ENCODE results near the gene HMBS.
"Not testable (repeated sequence)": the region's sequence is repeated elsewhere in the genome, so short reads cannot be mapped to it uniquely, and the experiment has no call there.

The HMBS gene

GRCh38 chr11:119084663-119085436 is at the start of gene HMBS:
Gene HMBS, plus strand, starts transcription at chr11:119084881. Its CDS starts 153 bp downstream, at chr11:119085034.
- DNase-seq: peak; percentile 60 to 91

GRCh38 chr11:119038884-119039283 is 45.8 kb upstream of the HMBS start:
- no peak for DNase-seq

- DNase-seq: not testable (repeated sequence)
These were observed 45.2 kb upstream of the HMBS start for GRCh38 chr11:119039471-119039870.

DNA sequence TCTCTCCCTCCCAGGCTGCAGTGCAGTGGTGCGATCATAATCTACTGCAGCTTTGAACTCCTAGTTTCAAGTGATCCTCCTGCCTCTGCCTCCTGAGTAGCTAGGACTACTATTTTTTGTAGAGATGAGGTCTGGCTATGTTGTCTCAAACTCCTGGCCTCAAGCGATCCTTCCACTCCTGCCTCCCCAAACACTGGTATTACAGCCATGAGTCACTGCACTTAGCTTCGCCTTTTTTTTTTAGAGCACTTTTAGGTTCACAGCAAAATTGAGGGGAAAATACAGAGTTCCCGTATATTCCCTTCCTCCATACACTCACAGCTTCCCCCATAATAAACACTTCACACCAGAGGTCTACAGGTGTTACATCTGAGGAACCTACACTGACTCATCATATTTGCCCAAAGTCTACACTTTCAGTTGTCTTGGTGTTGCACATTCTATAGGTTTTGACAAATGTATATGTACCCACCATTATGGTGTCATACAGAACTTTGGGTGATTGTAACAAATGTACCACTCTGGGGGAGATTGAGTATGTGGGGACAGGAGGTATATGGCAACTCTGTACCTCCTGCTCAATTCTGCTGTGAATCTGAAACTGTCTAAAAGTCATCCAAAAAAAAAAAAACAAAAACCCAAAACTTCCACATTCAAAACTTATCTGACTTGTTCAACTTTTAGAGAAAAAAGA is 42.7 kb upstream of the HMBS start:
- no peak for DNase-seq

GRCh38 chr11:119042927-119043326 is 41.8 kb upstream of the HMBS start:
- no peak for DNase-seq

- DNase-seq: no peak
These were observed 40.0 kb upstream of the HMBS start for GRCh38 chr11:119044708-119045107.

- no peak for DNase-seq
These were observed 38.2 kb upstream of the HMBS start for GRCh38 chr11:119046489-119046888.

DNA sequence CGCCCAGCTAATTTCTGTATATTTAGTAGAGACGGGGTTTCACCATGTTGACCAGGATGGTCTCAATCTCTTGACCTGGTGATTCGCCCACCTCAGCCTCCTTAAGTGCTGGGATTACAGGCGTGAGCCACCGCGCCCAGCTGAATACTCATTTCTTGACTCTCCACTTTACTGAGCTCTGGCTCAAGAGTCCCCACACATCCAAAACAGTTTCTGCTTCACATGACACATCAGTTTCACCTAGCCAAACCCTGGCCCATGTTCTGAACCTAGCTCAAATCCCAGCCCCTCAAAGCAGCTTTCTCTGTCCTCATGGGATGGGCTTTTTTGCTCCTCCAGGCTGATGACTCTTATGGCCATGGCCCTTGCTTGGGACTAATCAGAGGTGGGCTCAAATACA is 37.5 kb upstream of the HMBS start:
- no peak for DNase-seq

DNA sequence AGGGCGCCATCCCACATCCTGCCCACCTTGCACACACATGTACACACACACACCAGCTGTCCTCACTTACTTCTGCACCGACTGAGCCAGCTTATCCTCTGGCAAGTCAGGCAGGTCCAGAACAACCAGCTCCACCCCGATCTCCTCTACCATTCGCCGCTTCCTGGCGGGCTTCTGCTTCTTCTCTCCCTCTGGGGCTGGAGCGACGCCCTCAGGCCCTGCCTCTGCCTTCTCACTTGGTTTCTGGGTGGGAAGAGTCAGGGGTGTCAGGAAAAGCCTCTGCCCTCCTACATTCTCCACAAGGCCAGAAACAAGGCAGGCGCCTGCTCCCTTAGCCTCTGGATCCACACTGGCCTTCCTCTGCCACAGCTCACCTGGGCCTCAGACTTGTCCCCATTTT is 36.0 kb upstream of the HMBS start:
- DNase-seq: no peak

DNA sequence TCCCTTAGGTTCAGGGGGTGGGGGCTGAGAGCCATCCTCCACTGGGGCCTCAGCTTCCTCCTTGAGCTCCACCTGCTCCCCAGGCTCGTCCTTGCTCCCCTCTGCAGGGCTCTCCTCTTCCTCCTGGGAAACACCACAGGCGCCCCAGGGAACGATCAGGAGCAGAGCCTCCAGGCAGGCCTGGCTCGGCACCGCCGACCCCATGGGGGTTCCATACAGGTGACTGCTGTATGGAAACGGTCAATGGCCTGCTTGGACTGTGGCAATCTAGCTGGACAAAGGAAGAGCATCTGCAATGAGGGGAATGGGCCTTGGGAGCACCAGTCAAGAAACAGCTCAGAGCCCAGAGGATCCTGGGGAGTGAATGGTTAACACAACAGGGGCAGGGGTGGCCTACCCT is 35.6 kb upstream of the HMBS start:
- no peak for DNase-seq

DNA sequence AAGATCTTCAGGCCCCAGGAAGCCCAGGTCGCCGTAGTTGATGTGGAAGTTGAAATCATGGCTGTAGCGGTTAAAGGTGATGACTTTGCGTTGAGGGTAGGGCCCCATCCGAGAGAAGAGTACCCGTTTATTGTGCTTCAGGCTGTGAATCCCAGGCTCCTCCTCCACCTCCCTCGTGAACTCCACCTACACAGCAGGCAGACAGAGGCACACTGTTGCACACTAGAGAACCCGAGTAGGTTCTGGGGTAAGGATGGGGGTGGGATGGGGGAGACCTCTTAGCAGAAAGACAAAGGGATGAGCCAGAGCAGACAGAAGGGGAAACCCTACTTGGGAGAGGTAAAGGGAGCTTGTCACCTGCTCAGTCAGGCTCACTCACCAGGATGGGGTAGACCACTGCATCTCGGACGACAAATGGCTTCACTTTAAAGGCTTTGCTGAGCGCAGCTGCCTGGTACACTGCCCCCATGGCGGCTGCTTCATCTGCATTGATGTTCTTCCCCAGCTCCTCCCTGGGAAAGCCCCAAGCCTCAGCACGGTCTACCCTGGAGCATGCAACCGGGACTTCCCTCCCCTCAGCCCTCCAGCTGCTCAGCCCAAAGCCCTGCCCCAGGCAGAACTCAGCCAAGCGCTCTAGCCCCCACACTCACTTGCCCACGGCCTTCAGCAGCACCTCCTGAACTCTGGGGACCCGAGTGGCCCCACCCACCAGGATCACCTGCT is 33.1 kb upstream of the HMBS start:
- no peak for DNase-seq

DNA sequence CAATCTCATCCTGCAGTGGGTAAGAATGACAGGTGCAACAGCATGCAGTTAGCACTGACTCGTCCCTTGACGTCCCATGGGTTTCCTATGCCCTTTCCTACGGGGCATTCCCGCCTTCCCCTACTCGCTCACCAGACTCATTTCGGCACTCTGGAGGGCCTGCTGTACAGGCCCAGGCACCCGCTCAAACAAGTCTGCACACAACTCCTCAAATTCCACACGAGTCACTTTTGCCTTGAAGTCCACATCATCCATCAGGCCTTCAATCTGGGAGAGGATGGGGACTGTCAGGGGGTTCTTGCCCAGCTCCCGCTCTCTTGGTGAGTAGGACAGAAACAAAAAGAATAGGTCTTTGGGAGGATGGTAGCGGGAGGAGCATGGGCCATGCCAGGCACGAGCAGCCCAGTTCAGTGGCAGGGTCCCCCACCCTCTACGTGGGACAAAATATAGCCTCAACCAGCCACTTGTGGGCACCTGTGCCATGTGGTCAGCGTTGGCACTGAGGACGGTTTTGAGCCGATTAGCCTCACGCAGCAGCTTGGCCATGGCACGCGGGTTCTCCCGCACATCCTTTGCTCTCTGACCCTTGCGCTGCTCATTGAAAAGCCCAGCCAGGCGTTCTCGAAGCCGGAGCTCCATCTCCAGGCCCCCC is 32.4 kb upstream of the HMBS start:
- DNase-seq: no peak

GRCh38 chr11:119054418-119054817 is 30.3 kb upstream of the HMBS start:
- no peak for DNase-seq

DNA sequence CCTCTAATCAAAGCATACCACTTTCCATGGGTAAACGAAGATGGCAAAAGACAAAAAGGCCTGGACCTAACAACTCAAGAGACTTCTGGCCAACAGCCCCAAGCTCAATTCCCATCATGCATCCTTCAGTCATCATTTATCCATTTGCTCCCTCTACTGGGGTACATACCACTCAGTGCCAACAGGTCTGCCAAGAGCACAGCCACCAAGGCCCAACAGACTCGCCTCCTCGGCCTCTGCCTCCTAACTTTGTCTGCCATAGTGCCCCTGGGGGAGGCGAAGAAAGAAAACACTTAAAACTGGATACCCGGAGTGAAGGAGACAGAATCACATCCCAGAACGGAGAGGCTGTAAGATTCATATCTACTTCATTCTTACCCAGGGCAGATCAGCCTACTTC is 28.8 kb upstream of the HMBS start:
- no peak for DNase-seq

GRCh38 chr11:119056421-119056999 is 28.2 kb upstream of the HMBS start:
- DNase-seq: no peak

GRCh38 chr11:119057000-119057769 is 27.5 kb upstream of the HMBS start, which contains the start of gene HYOU1:
Gene HYOU1, minus strand, starts transcription at chr11:119057205. Its CDS starts 1,045 bp downstream, at chr11:119056160.
- DNase-seq: peak; percentile 63 to 85

GRCh38 chr11:119059128-119059527 is 25.6 kb upstream of the HMBS start:
- DNase-seq: not testable (repeated sequence)

- DNase-seq: no peak
These were observed 23.4 kb upstream of the HMBS start for GRCh38 chr11:119061256-119061655.

DNA sequence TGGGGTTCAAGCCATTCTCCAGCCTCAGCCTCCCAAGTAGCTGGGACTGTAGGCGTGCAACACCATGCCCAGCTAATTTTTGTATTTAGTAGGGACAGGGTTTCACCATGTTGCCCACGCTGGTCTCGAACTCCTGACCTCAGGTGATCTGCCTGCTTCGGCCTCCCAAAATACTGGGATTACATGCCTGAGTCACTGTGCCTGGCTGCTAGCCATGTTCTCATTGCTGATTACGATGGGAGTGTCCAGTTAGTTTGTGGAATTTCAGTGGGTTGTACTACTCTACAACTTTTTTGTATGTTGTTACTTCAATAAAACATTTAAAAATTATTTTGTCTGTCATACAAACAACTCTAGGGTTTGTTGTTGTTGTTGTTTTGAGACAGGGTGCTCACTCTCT is 21.9 kb upstream of the HMBS start:
- no peak for DNase-seq

GRCh38 chr11:119065369-119065768 is 19.3 kb upstream of the HMBS start:
- DNase-seq: no peak

DNA sequence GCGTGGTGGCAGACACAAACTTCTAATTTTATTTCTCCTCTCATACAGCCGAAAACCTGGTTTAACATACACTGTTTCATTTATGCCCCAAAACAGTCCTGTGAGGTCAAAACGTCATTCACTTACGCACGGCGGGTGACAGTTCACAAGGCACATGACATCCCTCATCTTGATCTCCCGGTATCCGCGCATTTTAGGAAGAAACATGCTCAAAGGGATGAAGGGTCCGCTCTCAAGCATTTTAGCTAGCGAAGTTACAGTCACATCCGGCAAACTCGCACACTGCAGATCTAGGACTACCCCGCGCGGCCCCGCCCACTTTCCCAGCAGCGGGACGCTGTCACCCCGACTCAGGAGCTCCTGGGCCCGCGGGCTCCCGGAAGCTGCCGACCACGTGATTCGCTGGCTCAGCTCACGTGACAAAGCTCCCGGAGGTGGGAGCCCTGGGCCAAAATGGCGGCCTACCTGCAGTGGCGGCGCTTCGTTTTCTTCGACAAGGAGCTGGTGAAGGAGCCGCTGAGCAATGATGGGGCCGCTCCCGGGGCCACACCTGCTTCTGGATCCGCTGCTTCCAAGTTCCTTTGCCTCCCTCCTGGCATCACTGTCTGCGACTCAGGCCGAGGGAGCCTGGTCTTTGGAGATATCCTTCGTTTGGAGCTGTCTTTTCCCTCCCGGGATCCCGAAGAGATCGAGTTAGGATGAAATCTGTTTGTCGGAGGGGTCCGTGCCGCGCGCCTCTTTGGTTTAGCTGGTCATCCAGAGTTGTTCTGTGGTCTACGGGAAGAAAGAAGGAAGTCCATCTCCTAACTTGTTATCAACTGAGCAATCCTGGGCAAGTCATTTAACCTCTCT is 17.1 kb upstream of the HMBS start, which contains the start of gene VPS11:
VPS11 (plus strand) TSS at position 448 of the 852 bp plus-strand sequence; CDS start at position 454, 6 bp downstream.
- DNase-seq: peak; percentile 68 to 78
